ENCODE results near the gene GRN.

DNA sequence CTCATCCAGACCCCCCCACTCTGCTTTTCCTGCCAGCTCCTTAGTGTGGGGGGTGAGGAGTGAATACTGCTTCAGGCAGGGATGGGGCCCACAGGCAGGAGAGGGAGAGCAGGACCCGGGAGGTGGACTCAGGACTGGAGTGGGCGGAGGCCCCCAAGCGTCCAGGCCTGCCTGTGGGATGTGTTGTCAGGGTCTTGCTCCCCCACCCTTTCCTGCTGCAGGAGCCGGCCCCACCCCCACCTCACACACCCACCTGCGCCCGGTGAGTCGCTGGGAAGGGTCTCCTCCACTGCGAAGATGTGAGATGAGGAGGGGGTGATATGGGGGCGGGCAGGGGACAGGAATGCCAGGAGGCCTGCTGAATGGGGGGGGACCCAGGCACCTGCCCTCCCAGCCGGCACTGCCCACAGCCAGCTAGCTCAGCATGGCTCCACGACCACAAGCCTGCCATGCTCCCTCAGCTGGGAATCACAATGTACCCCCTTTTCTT, 17.4 kb downstream of the GRN start:
- TF ChIP-seq, protein P1, sequence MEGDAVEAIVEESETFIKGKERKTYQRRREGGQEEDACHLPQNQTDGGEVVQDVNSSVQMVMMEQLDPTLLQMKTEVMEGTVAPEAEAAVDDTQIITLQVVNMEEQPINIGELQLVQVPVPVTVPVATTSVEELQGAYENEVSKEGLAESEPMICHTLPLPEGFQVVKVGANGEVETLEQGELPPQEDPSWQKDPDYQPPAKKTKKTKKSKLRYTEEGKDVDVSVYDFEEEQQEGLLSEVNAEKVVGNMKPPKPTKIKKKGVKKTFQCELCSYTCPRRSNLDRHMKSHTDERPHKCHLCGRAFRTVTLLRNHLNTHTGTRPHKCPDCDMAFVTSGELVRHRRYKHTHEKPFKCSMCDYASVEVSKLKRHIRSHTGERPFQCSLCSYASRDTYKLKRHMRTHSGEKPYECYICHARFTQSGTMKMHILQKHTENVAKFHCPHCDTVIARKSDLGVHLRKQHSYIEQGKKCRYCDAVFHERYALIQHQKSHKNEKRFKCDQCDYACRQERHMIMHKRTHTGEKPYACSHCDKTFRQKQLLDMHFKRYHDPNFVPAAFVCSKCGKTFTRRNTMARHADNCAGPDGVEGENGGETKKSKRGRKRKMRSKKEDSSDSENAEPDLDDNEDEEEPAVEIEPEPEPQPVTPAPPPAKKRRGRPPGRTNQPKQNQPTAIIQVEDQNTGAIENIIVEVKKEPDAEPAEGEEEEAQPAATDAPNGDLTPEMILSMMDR (IDR thresholded peaks at IDR 0.05), result no peak
- TF ChIP-seq POLR2AphosphoS5 (IDR thresholded peaks at IDR 0.05), result no peak
- no peak for TF ChIP-seq POLR2A (IDR thresholded peaks at IDR 0.05)
- TF ChIP-seq EP300 (IDR thresholded peaks at IDR 0.05), result no peak

Data from suprapubic skin (tissue), 4 donors.